Suppressor macrophage treated with lipopolysaccharide for 1 hour (primary cell): ENCODE data around the gene CTNND2.
"Not testable (repeated sequence)": the region's sequence is repeated elsewhere in the genome, so short reads cannot be mapped to it uniquely, and the experiment has no call there.

Source experiments
- DNase-seq, 3 donors: peaks; one replicate each; pipeline ENCODE4 v3.0.0-alpha.2; 2020 to 2022

Gene CTNND2

GRCh38 chr5:11429254-11429653, 475.0 kb downstream of the CTNND2 start:
- DNase-seq = no peak

GRCh38 chr5:11427569-11427968, 476.7 kb downstream of the CTNND2 start:
- DNase-seq = no peak

GRCh38 chr5:11426442-11426841, 477.8 kb downstream of the CTNND2 start:
- DNase-seq = no peak

GRCh38 chr5:11422342-11422741, 481.9 kb downstream of the CTNND2 start:
- no peak for DNase-seq

- DNase-seq = no peak
Observed at GRCh38 chr5:11420969-11421368, 483.3 kb downstream of the CTNND2 start.

- no peak for DNase-seq
Observed at GRCh38 chr5:11415751-11416150, 488.5 kb downstream of the CTNND2 start.

GRCh38 chr5:11414732-11415131, 489.5 kb downstream of the CTNND2 start:
- not testable (repeated sequence) for DNase-seq

GRCh38 chr5:11411621-11412020, 492.6 kb downstream of the CTNND2 start:
- DNase-seq = no peak

GRCh38 chr5:11407556-11408145, 496.6 kb downstream of the CTNND2 start:
- no peak for DNase-seq

- no peak for DNase-seq
Observed at GRCh38 chr5:11400316-11400715, 503.9 kb downstream of the CTNND2 start.

- no peak for DNase-seq
Observed at GRCh38 chr5:11398728-11399127, 505.5 kb downstream of the CTNND2 start.

GRCh38 chr5:11397549-11397948, 506.7 kb downstream of the CTNND2 start:
- DNase-seq = no peak

GRCh38 chr5:11396917-11397316, 507.3 kb downstream of the CTNND2 start:
- DNase-seq = no peak

GRCh38 chr5:11394933-11395332, 509.3 kb downstream of the CTNND2 start:
- no peak for DNase-seq

- no peak for DNase-seq
Observed at GRCh38 chr5:11390291-11390767, 513.9 kb downstream of the CTNND2 start.

GRCh38 chr5:11387382-11387781, 516.9 kb downstream of the CTNND2 start:
- no peak for DNase-seq

GRCh38 chr5:11386398-11386797, 517.8 kb downstream of the CTNND2 start:
- DNase-seq = no peak

GRCh38 chr5:11385901-11386293, 518.3 kb downstream of the CTNND2 start:
- DNase-seq = no peak

- peak in 2 of 3 donors; percentile 3 to 13 for DNase-seq
Observed at GRCh38 chr5:11385251-11385900, 518.9 kb downstream of the CTNND2 start.

GRCh38 chr5:11384441-11385250, 519.6 kb downstream of the CTNND2 start:
- peak in 2 of 3 donors; percentile 15 to 31 for DNase-seq

- DNase-seq = no peak
Observed at GRCh38 chr5:11383506-11384095, 520.6 kb downstream of the CTNND2 start.

GRCh38 chr5:11378461-11378860, 525.8 kb downstream of the CTNND2 start:
- DNase-seq = no peak

GRCh38 chr5:11377896-11378295, 526.4 kb downstream of the CTNND2 start:
- DNase-seq = no peak
